ENCODE measurements around the gene CAMKK1.
"Not testable (repeated sequence)": the region's sequence is repeated elsewhere in the genome, so short reads cannot be mapped to it uniquely, and the experiment has no call there.

Gene CAMKK1

GRCh38 chr17:3857261-3858105 lies 35.4 kb downstream of the CAMKK1 start:
- Mint-ChIP-seq H3K36me3 (no peaks in the 10 kb centered on the region), H3K4me1 (peaks cover 5% of the 10 kb centered on the region), H3K9me3 (no peaks in the 10 kb centered on the region), H3K27ac (no peak overlapping the region), H3K4me3 (no peak overlapping the region)
- no peak for DNase-seq (ENCODE audit: low spot score in 2 of 2)
- ATAC-seq = peak; percentile 21

- H3K9me3 Mint-ChIP-seq; H3K27ac Mint-ChIP-seq; ATAC-seq; H3K36me3 Mint-ChIP-seq; DNase-seq (ENCODE audit: low spot score in 2 of 2); H3K4me3 Mint-ChIP-seq: not testable (repeated sequence)
- H3K4me1 Mint-ChIP-seq = peaks cover 11% of the 10 kb centered on the region
These were observed 38.6 kb downstream of the CAMKK1 start for GRCh38 chr17:3854204-3854603.

GRCh38 chr17:3852561-3852960 lies 40.3 kb downstream of the CAMKK1 start:
- Mint-ChIP-seq H3K27ac (peak overlapping the region; percentile 54), H3K4me3 (no peak overlapping the region), H3K9me3 (no peaks in the 10 kb centered on the region), H3K36me3 (no peaks in the 10 kb centered on the region), H3K4me1 (peaks cover 11% of the 10 kb centered on the region)
- ATAC-seq (no peak), DNase-seq (ENCODE audit: low spot score in 2 of 2) (no peak)

GRCh38 chr17:3851461-3852100 lies 41.3 kb downstream of the CAMKK1 start:
- DNase-seq (ENCODE audit: low spot score in 2 of 2) (no peak), ATAC-seq (no peak)
- Mint-ChIP-seq H3K27ac (no peak overlapping the region), H3K4me1 (peaks cover 17% of the 10 kb centered on the region), H3K36me3 (no peaks in the 10 kb centered on the region), H3K4me3 (no peak overlapping the region), H3K9me3 (no peaks in the 10 kb centered on the region)

- H3K36me3 Mint-ChIP-seq = peaks cover 20% of the 10 kb centered on the region
- DNase-seq (ENCODE audit: low spot score in 2 of 2) (no peak), ATAC-seq (no peak)
- H3K4me3 Mint-ChIP-seq = no peak overlapping the region
- H3K9me3 Mint-ChIP-seq = no peaks in the 10 kb centered on the region
- H3K4me1 Mint-ChIP-seq = peaks cover 33% of the 10 kb centered on the region
- H3K27ac Mint-ChIP-seq = no peak overlapping the region
These were observed 44.5 kb downstream of the CAMKK1 start for GRCh38 chr17:3848229-3848835.

GRCh38 chr17:3847165-3847670 lies 45.6 kb downstream of the CAMKK1 start:
- no peaks in the 10 kb centered on the region for H3K9me3 Mint-ChIP-seq
- H3K4me1 Mint-ChIP-seq = peaks cover 30% of the 10 kb centered on the region
- peak overlapping the region; percentile 22 for H3K4me3 Mint-ChIP-seq
- DNase-seq (ENCODE audit: low spot score in 2 of 2) (no peak), ATAC-seq (no peak)
- peaks cover 31% of the 10 kb centered on the region for H3K36me3 Mint-ChIP-seq
- H3K27ac Mint-ChIP-seq = no peak overlapping the region

- H3K4me3 Mint-ChIP-seq = peak overlapping the region; percentile 87
- peak overlapping the region; percentile 93 for H3K27ac Mint-ChIP-seq
- DNase-seq (ENCODE audit: low spot score in 2 of 2) (no peak), ATAC-seq (no peak)
- H3K4me1 Mint-ChIP-seq = peaks cover 27% of the 10 kb centered on the region
- peaks cover 37% of the 10 kb centered on the region for H3K36me3 Mint-ChIP-seq
- H3K9me3 Mint-ChIP-seq = no peaks in the 10 kb centered on the region
These were observed 46.3 kb downstream of the CAMKK1 start for GRCh38 chr17:3846437-3847164.

GRCh38 chr17:3845621-3846436 lies 47.0 kb downstream of the CAMKK1 start, which contains the start of gene NCBP3:
TSS of gene NCBP3 (minus strand) at chr17:3846246. CDS start at chr17:3846223, 23 bp downstream.
- Mint-ChIP-seq H3K36me3 (peaks cover 45% of the 10 kb centered on the region), H3K4me3 (peak within 1 kb of the TSS; percentile 87), H3K27ac (peak within 1 kb of the TSS; percentile 93), H3K9me3 (no peaks in the 10 kb centered on the region), H3K4me1 (peaks cover 25% of the 10 kb centered on the region)
- peak; percentile 96 for ATAC-seq
- DNase-seq (ENCODE audit: low spot score in 2 of 2) = peak; percentile 94 to 98

GRCh38 chr17:3845291-3845620 lies 47.6 kb downstream of the CAMKK1 start:
- H3K36me3 Mint-ChIP-seq = peaks cover 50% of the 10 kb centered on the region
- H3K9me3 Mint-ChIP-seq = no peaks in the 10 kb centered on the region
- DNase-seq (ENCODE audit: low spot score in 2 of 2) = peak; percentile 27 to 75
- H3K4me3 Mint-ChIP-seq = peak overlapping the region; percentile 87
- H3K4me1 Mint-ChIP-seq = peaks cover 30% of the 10 kb centered on the region
- peak; percentile 73 for ATAC-seq
- H3K27ac Mint-ChIP-seq = peak overlapping the region; percentile 93

- Mint-ChIP-seq H3K36me3 (peaks cover 57% of the 10 kb centered on the region), H3K27ac (peak overlapping the region; percentile 52), H3K4me1 (peaks cover 36% of the 10 kb centered on the region), H3K4me3 (peak overlapping the region; percentile 87)
- not testable (repeated sequence) for ATAC-seq; H3K9me3 Mint-ChIP-seq; DNase-seq (ENCODE audit: low spot score in 2 of 2)
These were observed 48.3 kb downstream of the CAMKK1 start for GRCh38 chr17:3844556-3844955.

- H3K36me3 Mint-ChIP-seq = peaks cover 63% of the 10 kb centered on the region
- peaks cover 38% of the 10 kb centered on the region for H3K4me1 Mint-ChIP-seq
These were observed 48.8 kb downstream of the CAMKK1 start for GRCh38 chr17:3843935-3844516.

GRCh38 chr17:3838206-3838605 lies 54.6 kb downstream of the CAMKK1 start:
- ATAC-seq (no peak), DNase-seq (ENCODE audit: low spot score in 2 of 2) (no peak)
- Mint-ChIP-seq H3K36me3 (peaks cover 99% of the 10 kb centered on the region), H3K4me3 (no peak overlapping the region), H3K27ac (peak overlapping the region; percentile 23), H3K4me1 (peaks cover 30% of the 10 kb centered on the region), H3K9me3 (no peaks in the 10 kb centered on the region)

More at GRCh38 chr17:3843935-3844516, 48.8 kb downstream of the CAMKK1 start:
- no peak for ATAC-seq
- peak overlapping the region; percentile 52 for H3K27ac Mint-ChIP-seq
- peak overlapping the region; percentile 87 for H3K4me3 Mint-ChIP-seq
- no peaks in the 10 kb centered on the region for H3K9me3 Mint-ChIP-seq
- no peak for DNase-seq (ENCODE audit: low spot score in 2 of 2)

GRCh38 chr17:3836551-3836950 lies 56.3 kb downstream of the CAMKK1 start:
- Mint-ChIP-seq H3K4me3 (no peak overlapping the region), H3K4me1 (peaks cover 29% of the 10 kb centered on the region), H3K9me3 (no peaks in the 10 kb centered on the region), H3K36me3 (peaks cover 97% of the 10 kb centered on the region), H3K27ac (no peak overlapping the region)
- ATAC-seq = no peak
- DNase-seq (ENCODE audit: low spot score in 2 of 2) = no peak

All from stimulated activated effector memory CD8-positive, alpha-beta T cell treated with anti-CD3 and anti-CD28 coated beads, Interleukin-12 subunit alpha, Interleukin-12 subunit beta, amount 100 ng/mL, for 72 hours (primary cell).